Endothelial cell of umbilical vein (primary cell): ENCODE data around the gene TCEANC. TPM values are rescaled to one million over a fixed set of nuclear protein-coding genes. Genes with fewer than 3 reads are reported as not detected.
A peak's percentile ranks its signal among the peaks of the same experiment; 100 is the strongest.

Experiments
- BruUV-seq: library from RNA; stranded (reverse); fragments of 400-500 nt; replicated peaks from 2 replicates; lab custom pipeline; 2021; lab: Mats Ljungman, UMichigan
- CTCF ChIA-PET: fragments of 300-600, 350-600 bp; sonication (Branson Sonifier 250); formaldehyde crosslinking; loops from one replicate; lab custom pipeline; 2021; ENCODE audit warnings: antibody characterized with exemption, inconsistent platforms; lab: Charles Lee
- POLR2A ChIA-PET: fragments of 300-600, 350-600 bp; sonication (Branson Sonifier 250); formaldehyde crosslinking; loops from one replicate; lab custom pipeline; 2021; ENCODE audit warnings: antibody characterized with exemption, inconsistent platforms; lab: Charles Lee
- DNase-seq: peaks from one replicate; pipeline ENCODE4 v3.0.0-alpha.2; 2011; ENCODE audit warnings: low read depth, low spot score
- FAIRE-seq: peaks from 2 replicates; lab custom pipeline; 2011; peaks lifted over from hg19 to GRCh38; lab: Jason Lieb, UNC
- H2AFZ ChIP-seq: 2 replicates; pipeline ENCODE4 v1.6.0; 2012; ENCODE audit warnings: low read depth, low read length, control low read depth, inconsistent platforms
- H3K27ac ChIP-seq: 2 replicates; pipeline ENCODE4 v1.5.1; 2011; ENCODE audit warnings: low read depth, mild to moderate bottlenecking, control low read depth, low read length, moderate library complexity; ENCODE audit not compliant: insufficient read depth
- H3K27me3 ChIP-seq, 2 experiments: 2 replicates each; pipeline versions ENCODE4 v1.6.0 to v1.6.1; 2011; ENCODE audit warnings: low read length in 2 of 2, mixed read lengths in 1 of 2; ENCODE audit not compliant: control insufficient read depth in 2 of 2, insufficient read depth in 2 of 2
- H3K36me3 ChIP-seq, 2 experiments: 2 replicates in 1 of 2; 3 replicates in 1 of 2; pipeline ENCODE4 v1.5.1; 2011; ENCODE audit warnings: low read length in 2 of 2, mild to moderate bottlenecking in 1 of 2, moderate library complexity in 1 of 2; ENCODE audit not compliant: control insufficient read depth in 2 of 2, insufficient read depth in 2 of 2; ENCODE audit errors: extremely low read depth in 1 of 2
- H3K4me1 ChIP-seq: 3 replicates; pipeline ENCODE4 v1.5.1; 2011; ENCODE audit warnings: mild to moderate bottlenecking, low read length; ENCODE audit not compliant: control insufficient read depth, insufficient read depth; ENCODE audit errors: extremely low read depth
- H3K4me2 ChIP-seq: 2 replicates; pipeline ENCODE4 v1.6.1; 2011; ENCODE audit warnings: low read length, control low read depth, mixed read lengths; ENCODE audit not compliant: insufficient read depth
- H3K4me3 ChIP-seq, 3 experiments: fragments of 200-600 bp in 1 of 3; sonication (generic), shearing (Covaris generic) in 1 of 3; replicated peaks in 1 of 3; 2 replicates each; pipeline ENCODE4 v1.5.1; 2011 to 2016; ENCODE audit warnings: control low read depth in 3 of 3, low read length in 3 of 3, mild to moderate bottlenecking in 2 of 3, inconsistent platforms in 1 of 3, low read depth in 1 of 3, moderate library complexity in 1 of 3; ENCODE audit not compliant: insufficient read depth in 1 of 3
- H3K79me2 ChIP-seq: 2 replicates; pipeline ENCODE4 v1.6.0; 2012; ENCODE audit warnings: low read length, inconsistent platforms; ENCODE audit not compliant: control insufficient read depth, insufficient read depth
- H3K9ac ChIP-seq: replicated peaks from 2 replicates; pipeline ENCODE3; 2011; ENCODE audit warnings: low read length, control low read depth; ENCODE audit not compliant: insufficient read depth; ENCODE audit errors: extremely low read depth
- H3K9me1 ChIP-seq: replicated peaks from 3 replicates; pipeline ENCODE4 v1.6.0; 2011; ENCODE audit warnings: mild to moderate bottlenecking, low read length; ENCODE audit not compliant: control insufficient read depth, insufficient read depth; ENCODE audit errors: extremely low read depth
- H3K9me3 ChIP-seq: replicated peaks from 2 replicates; pipeline ENCODE4 v1.5.1; 2012; ENCODE audit warnings: low read length, inconsistent platforms; ENCODE audit not compliant: control insufficient read depth, insufficient read depth
- H4K20me1 ChIP-seq: replicated peaks from 2 replicates; pipeline ENCODE3; 2011; ENCODE audit warnings: mild to moderate bottlenecking, low read length; ENCODE audit not compliant: control insufficient read depth, insufficient read depth; ENCODE audit errors: extremely low read depth
- EZH2 ChIP-seq: IDR thresholded peaks from 2 replicates; pipeline ENCODE4 v1.6.1; 2012; ENCODE audit warnings: borderline replicate concordance, low read depth, mild to moderate bottlenecking, moderate library complexity, low read length, inconsistent platforms; ENCODE audit not compliant: severe bottlenecking
- FOS ChIP-seq: IDR thresholded peaks from 2 replicates; pipeline ENCODE4 v1.6.1; 2011; ENCODE audit warnings: mild to moderate bottlenecking, low read length, moderate library complexity, borderline replicate concordance; ENCODE audit not compliant: insufficient read depth
- GATA2 ChIP-seq: IDR thresholded peaks from 2 replicates; pipeline ENCODE4 v1.7.0; 2011; ENCODE audit warnings: low read depth, mild to moderate bottlenecking, moderate library complexity, mixed read lengths, low read length; ENCODE audit not compliant: insufficient read length, insufficient read depth
- JUN ChIP-seq: IDR thresholded peaks from 2 replicates; pipeline ENCODE4 v1.6.1; 2011; ENCODE audit warnings: borderline replicate concordance, low read depth; ENCODE audit not compliant: insufficient read length, insufficient read depth
- MYC ChIP-seq: IDR thresholded peaks from one replicate; pipeline ENCODE4 v1.6.1; 2011; ENCODE audit warnings: mild to moderate bottlenecking, low read depth, low read length
- POLR2A ChIP-seq: IDR thresholded peaks from 2 replicates; pipeline ENCODE4 v1.6.1; 2012; ENCODE audit warnings: low read depth, mild to moderate bottlenecking, control low read depth, low read length
- POLR2AphosphoS5 ChIP-seq: IDR thresholded peaks from 2 replicates; pipeline ENCODE4 v1.6.1; 2012; ENCODE audit warnings: low read depth, mild to moderate bottlenecking, control low read depth, low read length, moderate library complexity; ENCODE audit not compliant: insufficient read depth
- dilution Hi-C: fragments of 300-500 bp; cut with MboI; formaldehyde crosslinking; loops from one replicate; pipeline ENCODE4 v1.15.0; 2019; ENCODE audit warnings: low sequenced_read_pairs; ENCODE audit not compliant: extremely low pct_ligation_motif_present
- intact Hi-C: fragments of 100-400 bp; cut with micrococcal nuclease; formaldehyde crosslinking; loops from one replicate; pipeline ENCODE4 v1.10.0; 2022
- polyA plus RNA-seq, 4 experiments: library from polyadenylated mRNA; depleted of rRNA in 3 of 4; stranded (reverse) in 3 of 4; unstranded in 1 of 4; fragments of >200 nt; gene quantifications; 2 replicates each; pipeline versions ENCODE4 v1.2.1 to v1.2.3, GENCODE V29; 2011 to 2012; ENCODE audit warnings: missing spikeins in 1 of 4
- total RNA-seq: library from RNA; stranded (reverse); gene quantifications from 2 replicates; pipeline ENCODE4 v1.2.3, GENCODE V29; 2021
- TF ChIP-seq, protein P1 (sequence below): IDR thresholded peaks from 2 replicates; pipeline ENCODE4 v1.6.1; 2011; ENCODE audit not compliant: insufficient read depth, insufficient read length
- TF ChIP-seq, protein P2 (sequence below), 2 donors: IDR thresholded peaks; 1 replicate in 1 of 2; 2 replicates in 1 of 2; pipeline ENCODE4 v1.5.1; 2011; ENCODE audit warnings: low read length in 2 of 2, mild to moderate bottlenecking in 2 of 2, moderate library complexity in 2 of 2, control low read depth in 1 of 2, inconsistent platforms in 1 of 2, low read depth in 1 of 2; ENCODE audit not compliant: insufficient read depth in 1 of 2; ENCODE audit errors: extremely low read depth in 1 of 2

Gene TCEANC
- total and polyA plus RNA-seq, 2 donors (not counting 3 experiments of a cell fraction or from before 2014, with no cell fraction given) = 0.32 to 0.75 TPM

DNA sequence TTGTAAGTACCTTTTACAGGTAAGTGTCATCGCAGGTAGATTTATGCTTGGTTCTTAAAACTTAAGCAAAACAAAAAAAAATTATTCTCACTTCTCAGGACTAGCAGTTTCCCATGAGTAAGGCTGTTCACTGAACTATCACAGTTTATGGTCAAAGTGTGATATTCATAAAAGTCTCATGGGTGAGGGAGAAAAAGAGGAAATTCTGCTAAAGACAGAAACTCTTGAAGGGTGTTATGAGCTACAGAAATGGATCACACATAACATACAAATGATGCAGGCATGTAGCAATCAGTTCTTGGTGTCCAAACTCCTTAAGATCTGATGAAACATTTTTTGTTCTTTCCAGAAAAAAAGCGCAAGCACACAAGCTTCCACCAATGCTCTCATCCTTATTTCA is 44.5 kb downstream of the TCEANC start:
- no peak overlapping the region for H3K9ac ChIP-seq
- POLR2A ChIA-PET = no interaction called here
- H3K9me1 ChIP-seq = no peaks in the 10 kb centered on the region
- H3K4me1 ChIP-seq = peaks cover 17% of the 10 kb centered on the region
- no peak overlapping the region for H3K4me3 ChIP-seq
- H2AFZ ChIP-seq = no peak overlapping the region
- H3K9me3 ChIP-seq = no peaks in the 10 kb centered on the region
- peaks cover 70% of the 10 kb centered on the region for H3K79me2 ChIP-seq
- CTCF ChIA-PET = no interaction called here
- no peak overlapping the region for H3K4me2 ChIP-seq
- no TSS peak for BruUV-seq
- H3K27me3 ChIP-seq = no peaks in the 10 kb centered on the region
- dilution Hi-C loops (no loop called here), intact Hi-C loops (no loop called here)
- H3K36me3 ChIP-seq = no peaks in the 10 kb centered on the region
- DNase-seq (no peak), FAIRE-seq (peak; percentile 70)
- H4K20me1 ChIP-seq = peaks cover 3% of the 10 kb centered on the region
- no peak for TF ChIP-seq POLR2AphosphoS5
- TF ChIP-seq POLR2A = no peak
- TF ChIP-seq MYC = no peak
- TF ChIP-seq, protein P1, sequence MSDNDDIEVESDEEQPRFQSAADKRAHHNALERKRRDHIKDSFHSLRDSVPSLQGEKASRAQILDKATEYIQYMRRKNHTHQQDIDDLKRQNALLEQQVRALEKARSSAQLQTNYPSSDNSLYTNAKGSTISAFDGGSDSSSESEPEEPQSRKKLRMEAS = no peak
- TF ChIP-seq GATA2 = no peak
- no peak for TF ChIP-seq JUN
- TF ChIP-seq, protein P2, sequence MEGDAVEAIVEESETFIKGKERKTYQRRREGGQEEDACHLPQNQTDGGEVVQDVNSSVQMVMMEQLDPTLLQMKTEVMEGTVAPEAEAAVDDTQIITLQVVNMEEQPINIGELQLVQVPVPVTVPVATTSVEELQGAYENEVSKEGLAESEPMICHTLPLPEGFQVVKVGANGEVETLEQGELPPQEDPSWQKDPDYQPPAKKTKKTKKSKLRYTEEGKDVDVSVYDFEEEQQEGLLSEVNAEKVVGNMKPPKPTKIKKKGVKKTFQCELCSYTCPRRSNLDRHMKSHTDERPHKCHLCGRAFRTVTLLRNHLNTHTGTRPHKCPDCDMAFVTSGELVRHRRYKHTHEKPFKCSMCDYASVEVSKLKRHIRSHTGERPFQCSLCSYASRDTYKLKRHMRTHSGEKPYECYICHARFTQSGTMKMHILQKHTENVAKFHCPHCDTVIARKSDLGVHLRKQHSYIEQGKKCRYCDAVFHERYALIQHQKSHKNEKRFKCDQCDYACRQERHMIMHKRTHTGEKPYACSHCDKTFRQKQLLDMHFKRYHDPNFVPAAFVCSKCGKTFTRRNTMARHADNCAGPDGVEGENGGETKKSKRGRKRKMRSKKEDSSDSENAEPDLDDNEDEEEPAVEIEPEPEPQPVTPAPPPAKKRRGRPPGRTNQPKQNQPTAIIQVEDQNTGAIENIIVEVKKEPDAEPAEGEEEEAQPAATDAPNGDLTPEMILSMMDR (IDR thresholded peaks at IDR 0.05; ENCODE audit: extremely low read depth in 1 of 2, insufficient read depth in 1 of 2, low read depth in 1 of 2, low read length in 2 of 2) = no peak
- no peak for TF ChIP-seq EZH2
- TF ChIP-seq FOS = no peak
- no peak overlapping the region for H3K27ac ChIP-seq
